ENCODE results near the gene TPST2.

The TPST2 gene

GRCh38 chr22:26563022-26563421, 26.9 kb downstream of the TPST2 start:
- Histone ChIP-seq H3K36me3 (replicated peaks; ENCODE audit: low read depth, low read length) (no peaks in the 10 kb centered on the region), H3K4me1 (ENCODE audit: low read length) (no peaks in the 10 kb centered on the region), H4K20me1 (ENCODE audit: insufficient read depth, low read length) (no peaks in the 10 kb centered on the region), H3K4me2 (ENCODE audit: low read length) (no peak overlapping the region), H3K9ac (ENCODE audit: low read length) (no peak overlapping the region), H3K79me2 (ENCODE audit: low read length) (no peaks in the 10 kb centered on the region), H3K27me3 (ENCODE audit: low read depth, low read length) (no peaks in the 10 kb centered on the region), H3K9me3 (ENCODE audit: insufficient read depth, low read length) (no peaks in the 10 kb centered on the region), H3K4me3 (ENCODE audit: low read length) (no peak overlapping the region), H3K27ac (ENCODE audit: low read length) (no peak overlapping the region), H2AFZ (ENCODE audit: low read depth, low read length) (no peak overlapping the region)
- TF ChIP-seq EZH2phosphoT487 (IDR thresholded peaks at IDR 0.05; ENCODE audit: low read depth), result no peak
- TF ChIP-seq, protein P1, sequence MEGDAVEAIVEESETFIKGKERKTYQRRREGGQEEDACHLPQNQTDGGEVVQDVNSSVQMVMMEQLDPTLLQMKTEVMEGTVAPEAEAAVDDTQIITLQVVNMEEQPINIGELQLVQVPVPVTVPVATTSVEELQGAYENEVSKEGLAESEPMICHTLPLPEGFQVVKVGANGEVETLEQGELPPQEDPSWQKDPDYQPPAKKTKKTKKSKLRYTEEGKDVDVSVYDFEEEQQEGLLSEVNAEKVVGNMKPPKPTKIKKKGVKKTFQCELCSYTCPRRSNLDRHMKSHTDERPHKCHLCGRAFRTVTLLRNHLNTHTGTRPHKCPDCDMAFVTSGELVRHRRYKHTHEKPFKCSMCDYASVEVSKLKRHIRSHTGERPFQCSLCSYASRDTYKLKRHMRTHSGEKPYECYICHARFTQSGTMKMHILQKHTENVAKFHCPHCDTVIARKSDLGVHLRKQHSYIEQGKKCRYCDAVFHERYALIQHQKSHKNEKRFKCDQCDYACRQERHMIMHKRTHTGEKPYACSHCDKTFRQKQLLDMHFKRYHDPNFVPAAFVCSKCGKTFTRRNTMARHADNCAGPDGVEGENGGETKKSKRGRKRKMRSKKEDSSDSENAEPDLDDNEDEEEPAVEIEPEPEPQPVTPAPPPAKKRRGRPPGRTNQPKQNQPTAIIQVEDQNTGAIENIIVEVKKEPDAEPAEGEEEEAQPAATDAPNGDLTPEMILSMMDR (IDR thresholded peaks at IDR 0.05; ENCODE audit: low read depth, low read length), result peak; percentile 38

DNA sequence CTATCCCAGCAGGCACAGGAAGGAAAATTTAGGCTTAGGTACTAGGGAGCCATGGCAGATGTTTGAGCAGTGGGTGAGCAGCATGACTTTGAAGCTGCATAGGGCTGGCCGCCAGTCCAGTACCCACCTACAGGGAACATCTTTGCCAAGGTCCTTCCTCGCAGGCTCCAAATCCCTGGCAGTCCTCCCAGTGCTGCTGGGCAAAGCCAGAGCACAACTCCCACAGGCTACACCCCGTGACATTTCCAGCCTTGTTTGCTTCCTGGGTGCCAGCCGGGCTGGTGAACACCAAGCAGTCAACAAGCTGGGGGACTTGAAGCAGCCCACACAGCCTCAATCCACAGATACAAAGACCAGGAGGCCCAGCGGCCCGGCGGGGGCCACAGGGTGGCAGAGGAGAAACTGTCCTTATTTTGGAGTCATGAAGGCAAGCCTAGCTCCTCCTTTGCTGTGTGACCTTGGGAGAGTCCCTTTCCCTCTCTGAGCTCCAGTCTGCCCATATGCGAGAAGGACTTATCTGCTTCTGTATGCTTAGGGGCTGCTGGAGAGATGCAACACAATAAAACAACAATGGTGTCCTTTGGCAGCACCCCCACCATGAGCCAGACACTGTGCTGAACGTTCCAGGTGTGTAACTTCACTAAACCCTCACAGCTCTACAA, 28.0 kb downstream of the TPST2 start:
- Histone ChIP-seq H4K20me1 (ENCODE audit: insufficient read depth, low read length) (no peaks in the 10 kb centered on the region), H3K27ac (ENCODE audit: low read length) (no peak overlapping the region), H3K27me3 (ENCODE audit: low read depth, low read length) (no peaks in the 10 kb centered on the region), H3K36me3 (replicated peaks; ENCODE audit: low read depth, low read length) (no peaks in the 10 kb centered on the region), H3K4me1 (ENCODE audit: low read length) (no peaks in the 10 kb centered on the region), H3K4me2 (ENCODE audit: low read length) (no peak overlapping the region), H2AFZ (ENCODE audit: low read depth, low read length) (no peak overlapping the region), H3K9me3 (ENCODE audit: insufficient read depth, low read length) (no peaks in the 10 kb centered on the region), H3K4me3 (ENCODE audit: low read length) (no peak overlapping the region), H3K9ac (ENCODE audit: low read length) (no peak overlapping the region), H3K79me2 (ENCODE audit: low read length) (no peaks in the 10 kb centered on the region)
- TF ChIP-seq, protein P1 (IDR thresholded peaks at IDR 0.05; ENCODE audit: low read depth, low read length), result no peak
- TF ChIP-seq EZH2phosphoT487 (IDR thresholded peaks at IDR 0.05; ENCODE audit: low read depth), result no peak

DNA sequence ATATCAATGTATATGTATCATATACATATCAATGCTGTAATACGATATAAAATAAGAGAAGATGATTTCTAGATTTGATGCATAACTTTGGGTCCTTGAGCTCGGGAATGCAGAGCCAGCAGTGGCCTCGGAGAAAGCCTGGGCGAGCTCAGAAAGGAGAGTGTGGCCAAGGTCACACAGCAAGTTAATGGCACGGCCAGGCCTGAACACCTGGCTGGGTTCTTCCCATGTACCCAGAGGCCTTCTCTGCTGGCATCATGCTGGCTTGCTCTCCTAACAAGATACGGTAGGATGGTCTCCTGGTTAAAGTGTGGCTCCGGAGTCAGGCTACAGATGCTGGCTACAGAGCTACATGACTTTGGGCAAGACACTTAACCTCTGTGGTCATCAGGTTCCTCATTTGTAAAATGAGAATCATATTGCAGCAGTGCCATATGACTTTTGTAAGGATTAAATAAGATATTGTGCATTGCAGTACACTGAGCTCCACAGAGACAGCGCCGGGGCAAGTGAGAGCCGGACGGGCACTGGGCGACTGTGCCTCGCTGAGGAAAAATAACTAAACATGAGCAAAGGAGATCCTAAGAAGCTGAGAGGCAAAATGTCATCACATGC, 29.9 kb downstream of the TPST2 start:
- no peak overlapping the region for H3K4me3 ChIP-seq (ENCODE audit: low read length)
- H3K27ac ChIP-seq (ENCODE audit: low read length), result no peak overlapping the region
- H4K20me1 ChIP-seq (ENCODE audit: insufficient read depth, low read length), result no peaks in the 10 kb centered on the region
- no peak overlapping the region for H3K9ac ChIP-seq (ENCODE audit: low read length)
- H3K9me3 ChIP-seq (ENCODE audit: insufficient read depth, low read length), result no peaks in the 10 kb centered on the region
- H3K27me3 ChIP-seq (ENCODE audit: low read depth, low read length), result no peaks in the 10 kb centered on the region
- H3K79me2 ChIP-seq (ENCODE audit: low read length), result no peaks in the 10 kb centered on the region
- TF ChIP-seq EZH2phosphoT487 (IDR thresholded peaks at IDR 0.05; ENCODE audit: low read depth), result no peak
- TF ChIP-seq, protein P1 (IDR thresholded peaks at IDR 0.05; ENCODE audit: low read depth, low read length), result no peak
- H3K36me3 ChIP-seq (replicated peaks; ENCODE audit: low read depth, low read length), result no peaks in the 10 kb centered on the region
- no peak overlapping the region for H3K4me2 ChIP-seq (ENCODE audit: low read length)
- no peaks in the 10 kb centered on the region for H3K4me1 ChIP-seq (ENCODE audit: low read length)
- no peak overlapping the region for H2AFZ ChIP-seq (ENCODE audit: low read depth, low read length)

GRCh38 chr22:26558248-26558895, 31.6 kb downstream of the TPST2 start:
- no peak overlapping the region for H3K9ac ChIP-seq (ENCODE audit: low read length)

More at GRCh38 chr22:26558248-26558895, 31.6 kb downstream of the TPST2 start:
- Histone ChIP-seq H3K9me3 (ENCODE audit: insufficient read depth, low read length) (no peaks in the 10 kb centered on the region), H3K36me3 (replicated peaks; ENCODE audit: low read depth, low read length) (no peaks in the 10 kb centered on the region), H3K27ac (ENCODE audit: low read length) (no peak overlapping the region), H4K20me1 (ENCODE audit: insufficient read depth, low read length) (no peaks in the 10 kb centered on the region), H3K4me3 (ENCODE audit: low read length) (no peak overlapping the region), H2AFZ (ENCODE audit: low read depth, low read length) (no peak overlapping the region), H3K79me2 (ENCODE audit: low read length) (no peaks in the 10 kb centered on the region), H3K27me3 (ENCODE audit: low read depth, low read length) (no peaks in the 10 kb centered on the region), H3K4me1 (ENCODE audit: low read length) (no peaks in the 10 kb centered on the region), H3K4me2 (ENCODE audit: low read length) (no peak overlapping the region)
- TF ChIP-seq, protein P1 (IDR thresholded peaks at IDR 0.05; ENCODE audit: low read depth, low read length), result no peak
- no peak for TF ChIP-seq EZH2phosphoT487 (IDR thresholded peaks at IDR 0.05; ENCODE audit: low read depth)
